Measurements from ENCODE around the gene KDM4B. TPM values are rescaled to one million over a fixed set of nuclear protein-coding genes. Genes with fewer than 3 reads are reported as not detected.

The KDM4B gene
- total RNA-seq, 2 donors from 2014 or later, result 31.0 to 31.4 TPM

DNA sequence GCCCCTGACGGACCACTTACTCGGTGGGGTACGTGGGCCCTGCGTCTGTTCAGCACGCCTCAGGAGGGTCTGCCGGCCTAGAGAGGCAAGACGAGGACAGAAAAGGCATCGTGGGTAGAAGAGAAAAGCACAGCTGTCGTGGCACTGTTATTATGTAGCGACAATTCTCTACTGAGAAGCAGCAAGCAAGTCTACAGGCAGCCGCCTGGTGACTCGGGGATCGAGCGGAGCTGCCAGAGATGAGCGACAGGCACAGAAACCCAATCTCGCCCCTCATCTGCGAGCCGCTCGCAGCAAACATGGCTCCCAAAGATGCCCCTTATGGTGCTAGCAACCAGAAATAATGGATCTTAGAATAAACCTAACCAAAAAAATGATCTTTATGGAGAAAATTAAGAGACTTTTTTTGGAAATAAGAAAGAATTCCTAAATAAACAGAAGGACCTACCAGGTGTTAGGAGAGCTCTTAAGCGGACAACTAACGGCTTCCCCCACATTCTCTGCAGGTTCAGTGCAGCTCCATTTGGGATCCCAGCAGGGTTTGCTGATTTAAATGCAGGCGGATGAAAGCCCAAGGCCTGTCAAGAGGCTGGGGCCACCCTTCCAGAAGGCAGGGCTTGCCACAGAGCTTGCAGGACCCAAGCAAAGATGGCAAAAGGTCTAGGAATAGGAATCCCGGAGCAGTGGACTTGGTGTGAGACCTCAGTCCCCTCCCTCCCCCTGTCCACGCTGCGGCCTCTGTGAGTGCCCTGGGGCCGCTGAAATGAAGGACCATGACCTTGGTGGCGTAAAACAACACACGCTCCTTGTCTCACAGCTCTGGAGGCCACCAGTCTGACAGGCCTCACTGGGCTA lies 152.6 kb downstream of the KDM4B start:
- DNase-seq (ENCODE audit: low spot score), result no peak
- intact Hi-C loops (cut with DNase I), result no loop called here

GRCh38 chr19:5122121-5122400 lies 153.1 kb downstream of the KDM4B start:
- no peak for DNase-seq (ENCODE audit: low spot score)
- intact Hi-C loops (cut with DNase I), result no loop called here

DNA sequence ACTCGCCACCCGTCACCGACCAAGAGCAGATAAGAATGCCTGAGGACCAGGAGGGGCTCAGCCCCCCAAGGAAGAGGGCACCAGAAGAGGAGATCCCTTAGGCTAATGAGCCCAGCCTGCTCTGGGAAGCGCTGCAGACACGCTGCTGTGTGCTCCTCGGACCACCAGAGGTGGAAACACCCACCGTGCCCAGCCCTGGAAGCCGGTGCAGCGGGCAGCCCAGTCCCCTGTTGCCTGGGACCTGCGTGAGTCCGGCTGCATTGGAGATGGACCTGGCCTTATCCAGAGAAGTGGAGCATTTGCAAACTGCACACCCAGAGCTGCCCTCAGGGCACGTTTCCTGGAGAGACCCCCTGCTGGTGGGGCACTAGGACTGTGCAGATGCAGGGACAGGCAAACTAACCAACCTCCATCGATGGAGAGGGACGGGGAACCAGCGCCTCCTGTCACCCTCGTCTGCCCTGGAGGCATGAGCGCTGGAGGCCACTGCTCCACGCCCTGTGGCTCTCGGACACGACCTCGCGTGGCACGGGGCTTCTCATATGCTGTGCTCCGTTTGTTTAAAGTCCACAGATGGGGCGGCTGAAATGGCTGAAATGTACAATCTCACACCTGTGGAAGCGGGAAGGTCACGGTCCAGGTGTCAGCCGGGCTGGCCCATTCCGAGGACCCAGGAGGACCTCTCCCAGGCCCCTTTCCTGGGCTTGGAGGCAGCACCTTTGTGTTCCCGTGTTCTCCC lies 153.9 kb downstream of the KDM4B start:
- DNase-seq (ENCODE audit: low spot score), result no peak
- intact Hi-C loops (cut with DNase I), result no loop called here

DNA sequence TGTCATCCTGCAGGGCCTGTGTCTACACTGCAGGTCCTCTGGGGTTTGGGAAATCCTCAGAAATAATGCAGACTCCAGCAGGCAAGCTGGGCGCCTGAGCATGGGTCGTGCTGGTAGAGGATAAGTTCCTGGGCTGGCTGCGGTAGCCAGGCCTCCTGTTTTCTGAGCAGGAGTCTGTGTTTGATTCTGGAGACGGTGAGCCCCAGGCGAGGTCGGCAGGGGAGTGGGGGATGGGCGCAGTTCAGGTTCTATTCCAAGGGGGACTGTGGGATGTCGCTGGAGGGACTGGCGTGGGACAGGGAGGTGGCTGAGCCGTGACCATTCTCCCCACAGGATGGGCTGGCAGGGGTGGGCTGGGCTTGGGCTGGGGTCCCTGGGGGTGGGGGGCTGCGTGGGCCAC lies 154.7 kb downstream of the KDM4B start:
- intact Hi-C loops (cut with DNase I), result no loop called here
- no peak for DNase-seq (ENCODE audit: low spot score)

DNA sequence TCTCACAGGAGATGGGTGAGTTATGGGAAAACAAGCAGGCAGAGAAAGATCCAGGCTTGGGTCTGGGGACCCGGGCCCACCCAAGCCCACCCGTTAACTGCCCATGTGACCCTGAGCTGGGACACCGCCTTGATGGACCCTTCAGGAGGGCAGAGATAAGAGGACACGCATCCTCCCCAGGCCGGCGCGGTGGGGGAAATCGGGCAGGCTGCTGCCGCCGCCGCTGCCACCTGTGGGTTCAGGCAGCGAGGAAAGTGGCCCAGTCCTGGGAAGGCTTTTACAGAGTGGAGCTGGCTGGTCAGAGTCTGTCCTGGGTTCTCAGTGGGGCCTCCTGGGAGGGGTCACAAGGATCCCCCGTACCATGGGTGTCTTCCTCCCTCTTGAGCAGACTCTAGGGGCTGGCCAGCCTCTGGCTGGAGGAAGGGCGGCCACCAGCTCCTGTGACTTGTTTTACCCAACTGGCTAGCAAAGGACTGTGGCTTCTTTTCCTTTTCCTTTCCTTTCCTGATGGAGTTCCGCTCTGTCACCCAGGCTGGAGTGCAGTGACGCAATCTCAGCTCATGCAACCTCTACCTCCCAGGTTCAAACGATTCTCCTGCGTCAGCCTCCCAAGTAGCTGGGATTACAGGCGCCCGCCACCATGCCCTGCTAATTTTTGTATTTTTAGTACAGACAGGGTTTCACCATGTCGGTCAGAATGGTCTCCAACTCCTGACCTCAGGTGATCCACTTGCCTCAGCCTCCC lies 155.4 kb downstream of the KDM4B start:
- no peak for DNase-seq (ENCODE audit: low spot score)
- intact Hi-C loops (cut with DNase I), result no loop called here

DNA sequence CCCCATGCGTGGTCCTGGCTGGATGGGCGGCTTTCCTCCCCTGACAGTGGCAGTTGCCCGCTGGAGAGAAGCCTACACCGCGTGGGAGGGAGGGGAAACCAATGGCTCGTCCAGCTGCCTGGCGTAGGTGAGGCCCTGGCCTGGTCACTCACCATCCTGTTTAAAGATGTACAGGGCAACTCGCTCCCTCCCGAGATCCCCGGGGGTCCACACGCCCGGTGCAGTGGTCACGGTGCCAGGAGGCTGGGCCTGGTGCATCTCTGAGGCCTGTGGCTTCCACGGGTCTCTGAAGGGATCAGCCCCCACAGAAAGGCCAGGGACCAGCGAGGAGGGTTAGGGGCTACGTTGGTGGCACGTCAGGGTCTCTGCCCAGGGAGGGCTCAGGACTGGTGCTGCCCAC lies 156.5 kb downstream of the KDM4B start:
- intact Hi-C loops (cut with DNase I), result no loop called here
- no peak for DNase-seq (ENCODE audit: low spot score)

DNA sequence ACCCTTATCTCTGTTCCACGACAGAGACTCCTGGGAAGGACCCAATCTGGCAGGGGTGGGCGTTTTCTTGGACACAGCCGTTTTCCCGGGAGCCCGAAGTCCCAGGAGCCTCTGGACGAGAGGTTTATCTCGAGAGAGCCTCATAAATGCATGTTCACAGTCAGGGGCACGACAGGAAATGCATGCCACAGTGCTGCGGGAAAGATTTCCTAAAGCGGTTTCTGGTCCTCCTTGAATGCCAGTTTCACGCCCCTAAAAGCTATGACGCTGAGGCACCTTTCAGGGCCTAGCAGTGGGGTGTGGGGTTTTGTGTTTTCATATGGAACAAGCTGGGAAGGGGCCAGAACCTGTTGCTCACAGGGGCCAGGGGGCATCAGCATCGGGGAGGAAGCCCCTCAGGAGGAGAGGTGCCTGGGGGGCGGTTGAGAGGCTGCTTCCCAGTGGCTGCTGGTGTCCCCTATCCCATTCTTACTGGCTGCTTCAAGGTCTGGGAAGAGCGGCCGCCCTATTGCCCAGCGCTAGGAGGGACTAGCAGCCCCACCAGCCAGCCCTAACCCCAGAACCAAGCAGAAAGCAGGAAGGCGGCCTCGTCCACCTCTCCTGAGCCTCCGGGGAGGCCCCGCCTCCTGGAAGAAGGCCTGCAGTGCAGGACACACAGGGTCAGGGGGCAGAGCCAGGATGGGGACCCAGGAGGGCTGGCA lies 157.0 kb downstream of the KDM4B start:
- intact Hi-C loops (cut with DNase I), result no loop called here
- DNase-seq (ENCODE audit: low spot score), result no peak

DNA sequence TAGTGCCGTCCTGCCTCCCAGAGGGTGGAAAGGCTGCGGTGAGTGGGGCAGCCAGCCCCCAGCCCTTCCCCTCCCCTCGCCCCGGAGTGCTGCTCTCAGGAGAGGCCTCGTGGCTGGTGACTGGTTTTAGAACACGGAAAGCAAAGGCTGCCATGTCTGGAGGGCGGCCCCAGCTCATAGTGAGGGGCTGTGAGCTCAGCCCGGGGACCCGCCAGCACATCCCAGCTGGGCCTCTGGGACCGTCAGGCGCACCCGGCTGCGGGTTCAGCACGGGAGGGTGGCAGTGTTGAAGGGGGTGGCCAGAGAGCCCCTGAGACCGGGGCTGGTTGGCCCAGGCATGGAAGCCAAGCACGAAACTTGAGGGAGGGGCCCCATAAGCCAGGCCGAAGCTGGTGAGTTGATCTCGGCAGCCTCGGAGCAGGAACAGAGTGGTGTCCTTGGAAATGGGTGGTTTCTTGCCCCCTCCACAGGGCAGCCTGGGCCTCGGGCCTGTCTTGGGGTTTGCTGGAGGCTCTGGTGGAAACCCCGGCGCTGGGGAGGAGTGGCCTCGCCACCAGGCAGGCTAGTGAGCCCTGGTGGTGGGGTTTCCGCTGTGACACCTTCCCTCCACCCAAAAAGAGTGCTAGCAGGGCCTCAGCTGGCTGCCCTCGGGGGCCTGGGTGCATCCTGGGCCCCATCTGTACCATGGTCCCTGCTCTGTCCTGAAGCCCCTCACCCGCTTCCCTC lies 157.7 kb downstream of the KDM4B start:
- intact Hi-C loops (cut with DNase I), result no loop called here
- DNase-seq (ENCODE audit: low spot score), result no peak

GRCh38 chr19:5127717-5128116 lies 158.8 kb downstream of the KDM4B start:
- intact Hi-C loops (cut with DNase I), result no loop called here
- no peak for DNase-seq (ENCODE audit: low spot score)

- intact Hi-C loops (cut with DNase I), result no loop called here
- peak; percentile 90 for DNase-seq (ENCODE audit: low spot score)
Measured at GRCh38 chr19:5128251-5128935, 159.5 kb downstream of the KDM4B start.

DNA sequence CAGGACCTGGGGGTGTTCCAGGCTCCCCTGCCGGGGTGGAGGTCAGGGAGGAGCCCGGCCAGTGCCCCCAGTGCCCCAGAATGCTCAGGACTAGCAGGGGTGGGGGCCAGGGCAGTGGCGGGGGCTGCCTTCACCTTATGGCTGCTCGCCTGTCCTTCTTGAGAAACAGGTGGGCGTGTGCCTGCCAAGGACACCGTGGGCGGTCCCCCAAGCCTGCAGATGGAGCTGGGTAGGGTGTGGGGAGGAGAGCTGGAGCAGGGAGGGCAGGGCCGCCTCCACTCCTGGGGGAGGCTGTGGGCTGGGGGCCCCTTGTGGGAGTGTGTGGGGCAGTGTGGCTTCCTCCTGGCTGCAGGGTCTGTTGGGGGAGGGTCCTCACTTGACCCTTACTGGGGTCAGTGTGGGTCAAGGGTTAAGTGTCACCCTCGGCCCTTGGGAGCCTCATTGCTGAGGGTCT lies 160.1 kb downstream of the KDM4B start:
- intact Hi-C loops (cut with DNase I), result no loop called here
- no peak for DNase-seq (ENCODE audit: low spot score)

GRCh38 chr19:5129691-5130090 lies 160.8 kb downstream of the KDM4B start:
- DNase-seq (ENCODE audit: low spot score), result no peak
- intact Hi-C loops (cut with DNase I), result no loop called here

GRCh38 chr19:5130371-5131030 lies 161.6 kb downstream of the KDM4B start:
- DNase-seq (ENCODE audit: low spot score), result no peak
- intact Hi-C loops (cut with DNase I), result no loop called here

- no peak for DNase-seq (ENCODE audit: low spot score)
- intact Hi-C loops (cut with DNase I), result no loop called here
Measured at GRCh38 chr19:5131031-5131505, 162.2 kb downstream of the KDM4B start.

DNA sequence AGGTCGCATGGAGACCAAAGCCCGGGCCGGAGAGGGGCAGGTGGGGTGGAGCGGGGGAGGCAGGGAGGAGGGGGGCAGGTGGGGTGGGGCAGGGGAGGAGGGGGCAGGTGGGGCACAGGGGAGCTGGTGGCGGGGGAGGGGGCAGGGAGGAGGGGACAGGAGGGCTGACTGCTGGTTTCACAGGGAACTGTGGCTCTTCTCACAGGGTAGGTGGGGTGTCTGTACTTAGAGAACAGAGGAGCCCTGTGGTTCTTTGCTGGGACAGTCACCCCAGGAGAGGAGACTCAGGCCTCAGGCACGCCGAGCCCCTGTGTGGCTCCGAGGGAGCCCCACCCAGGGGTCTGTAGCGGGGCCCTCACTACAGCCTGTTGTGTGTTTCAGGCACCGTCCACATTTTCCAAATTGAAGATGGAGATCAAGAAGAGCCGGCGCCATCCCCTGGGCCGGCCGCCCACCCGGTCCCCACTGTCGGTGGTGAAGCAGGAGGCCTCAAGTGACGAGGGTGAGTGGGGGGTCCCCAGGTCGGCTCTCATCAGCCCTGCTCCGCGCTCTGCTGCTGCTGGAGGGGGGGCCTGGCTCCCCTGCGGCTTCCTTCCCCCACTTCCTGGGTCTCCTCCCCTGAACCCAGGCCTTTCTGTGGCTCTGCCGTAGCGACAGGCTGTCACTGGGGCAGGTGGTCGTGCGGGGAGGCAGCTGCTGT lies 162.7 kb downstream of the KDM4B start:
- intact Hi-C loops (cut with DNase I), result no loop called here

DNA sequence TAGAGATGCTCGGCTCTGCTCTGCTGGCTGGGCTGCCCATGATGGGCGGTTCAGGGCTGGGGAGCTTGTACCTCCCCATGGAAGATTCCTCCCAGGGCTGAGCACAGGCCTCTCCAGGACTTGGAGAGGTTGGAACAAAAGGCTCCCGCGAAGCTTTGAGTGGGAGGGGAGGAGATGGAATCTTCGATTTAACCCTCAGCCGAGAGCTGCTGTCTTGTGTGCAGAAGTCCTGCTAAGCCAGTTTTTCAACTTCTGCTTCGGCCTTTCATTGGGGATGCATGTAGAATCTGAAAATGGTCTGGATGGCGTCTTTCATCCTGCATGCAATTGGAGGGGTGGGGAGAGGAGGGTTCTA lies 163.3 kb downstream of the KDM4B start:
- intact Hi-C loops (cut with DNase I), result no loop called here
- DNase-seq (ENCODE audit: low spot score), result no peak

More for the DNA sequence above, 162.7 kb downstream of the KDM4B start:
- no peak for DNase-seq (ENCODE audit: low spot score)

Measured in posterior vena cava (tissue), 2 donors.